Endothelial cell (in vitro differentiated cells): Measurements from ENCODE around the gene SMTNL2. TPM values are rescaled to one million over a fixed set of nuclear protein-coding genes. Genes with fewer than 3 reads are reported as not detected.
"Not testable (repeated sequence)": the region's sequence is repeated elsewhere in the genome, so short reads cannot be mapped to it uniquely, and the experiment has no call there.

ENCODE experiments used
- DNase-seq: peaks from one replicate; pipeline ENCODE4 v3.0.0; 2021; ENCODE audit warnings: low spot score
- H3K27ac Mint-ChIP-seq: one replicate; pipeline ENCODE4 v1.8.0; 2021; ENCODE audit warnings: mixed read lengths, inconsistent platforms; ENCODE audit not compliant: unreplicated experiment
- H3K27me3 Mint-ChIP-seq: one replicate; pipeline ENCODE4 v1.8.0; 2021; ENCODE audit warnings: mild to moderate bottlenecking, moderate library complexity, mixed read lengths, inconsistent platforms; ENCODE audit not compliant: unreplicated experiment
- H3K36me3 Mint-ChIP-seq: one replicate; pipeline ENCODE4 v1.8.0; 2021; ENCODE audit warnings: mild to moderate bottlenecking, low read depth, mixed read lengths, inconsistent platforms; ENCODE audit not compliant: unreplicated experiment
- H3K4me1 Mint-ChIP-seq: one replicate; pipeline ENCODE4 v1.8.0; 2021; ENCODE audit warnings: mild to moderate bottlenecking, mixed read lengths, inconsistent platforms; ENCODE audit not compliant: unreplicated experiment
- H3K4me3 Mint-ChIP-seq: one replicate; pipeline ENCODE4 v1.8.0; 2021; ENCODE audit warnings: mild to moderate bottlenecking, mixed read lengths, inconsistent platforms; ENCODE audit not compliant: unreplicated experiment
- H3K9me3 Mint-ChIP-seq: one replicate; pipeline ENCODE4 v1.8.0; 2021; ENCODE audit warnings: mixed read lengths, inconsistent platforms; ENCODE audit not compliant: unreplicated experiment
- CTCF ChIP-seq: fragments of 200-600 bp; sonication (generic); IDR thresholded peaks from one replicate; pipeline ENCODE4 v1.5.0; 2021; ENCODE audit warnings: antibody characterized with exemption; ENCODE audit not compliant: unreplicated experiment
- total RNA-seq: library from RNA; stranded (reverse); fragmentation: NEBNext Ultra II Directional; extraction: Animal tissue kit (Norgen Biotek cat#: 25700); gene quantifications from one replicate; pipeline ENCODE4 v1.2.1, GENCODE V29; 2021; ENCODE audit not compliant: unreplicated experiment

SMTNL2 gene
- total RNA-seq, 1 donor from 2014 or later, result 0.59 TPM

- peaks cover 25% of the 10 kb centered on the region for H3K4me1 Mint-ChIP-seq
- H3K27ac Mint-ChIP-seq, result no peak overlapping the region
- no peaks in the 10 kb centered on the region for H3K27me3 Mint-ChIP-seq
- H3K36me3 Mint-ChIP-seq, result no peaks in the 10 kb centered on the region
- DNase-seq, result no peak
- no peak overlapping the region for H3K4me3 Mint-ChIP-seq
- no peaks in the 10 kb centered on the region for H3K9me3 Mint-ChIP-seq
- no peak for TF ChIP-seq CTCF
Measured at GRCh38 chr17:4622375-4622774, 38.0 kb downstream of the SMTNL2 start.

- Mint-ChIP-seq H3K4me3 (no peak overlapping the region), H3K4me1 (peaks cover 26% of the 10 kb centered on the region), H3K9me3 (no peaks in the 10 kb centered on the region), H3K36me3 (no peaks in the 10 kb centered on the region), H3K27me3 (no peaks in the 10 kb centered on the region), H3K27ac (no peak overlapping the region)
- no peak for DNase-seq
- no peak for TF ChIP-seq CTCF
Measured at GRCh38 chr17:4623249-4623648, 38.9 kb downstream of the SMTNL2 start.

- Mint-ChIP-seq H3K27ac (peak overlapping the region; percentile 39), H3K4me1 (peaks cover 26% of the 10 kb centered on the region)
- H3K4me3 Mint-ChIP-seq, result not testable (repeated sequence)
Measured at GRCh38 chr17:4624451-4624911, 40.2 kb downstream of the SMTNL2 start.

GRCh38 chr17:4625181-4625617, 40.9 kb downstream of the SMTNL2 start:
- no peaks in the 10 kb centered on the region for H3K36me3 Mint-ChIP-seq
- no peaks in the 10 kb centered on the region for H3K9me3 Mint-ChIP-seq
- no peak for DNase-seq
- H3K27ac Mint-ChIP-seq, result peak overlapping the region; percentile 39
- peaks cover 26% of the 10 kb centered on the region for H3K4me1 Mint-ChIP-seq
- no peak for TF ChIP-seq CTCF
- H3K27me3 Mint-ChIP-seq, result no peaks in the 10 kb centered on the region
- no peak overlapping the region for H3K4me3 Mint-ChIP-seq

More at GRCh38 chr17:4624451-4624911, 40.2 kb downstream of the SMTNL2 start:
- not testable (repeated sequence) for H3K9me3 Mint-ChIP-seq, H3K36me3 Mint-ChIP-seq, H3K27me3 Mint-ChIP-seq, DNase-seq

- Mint-ChIP-seq H3K36me3 (peaks cover 3% of the 10 kb centered on the region), H3K4me1 (peaks cover 31% of the 10 kb centered on the region), H3K27ac (peak overlapping the region; percentile 32), H3K4me3 (peak overlapping the region; percentile 28), H3K27me3 (no peaks in the 10 kb centered on the region), H3K9me3 (no peaks in the 10 kb centered on the region)
- no peak for TF ChIP-seq CTCF
- DNase-seq, result no peak
Measured at GRCh38 chr17:4626734-4627256, 42.5 kb downstream of the SMTNL2 start.
